Mesenchymal stem cell (in vitro differentiated cells and primary cell): ENCODE data around the gene VWA2.

Experiments used
- DNase-seq: peaks from one replicate; pipeline ENCODE4 v3.0.0-alpha.2; 2013
- H2AFZ ChIP-seq: one replicate; pipeline ENCODE4 v1.6.1; 2013; ENCODE audit warnings: low read depth, mild to moderate bottlenecking, control low read depth, inconsistent platforms, low read length, moderate library complexity
- H2AK5ac ChIP-seq: 2 replicates; pipeline ENCODE4 v1.6.1; 2013; ENCODE audit warnings: low read length, moderate library complexity, mild to moderate bottlenecking, inconsistent platforms; ENCODE audit not compliant: severe bottlenecking
- H2BK120ac ChIP-seq: one replicate; pipeline ENCODE4 v1.6.1; 2013; ENCODE audit warnings: low read depth, mild to moderate bottlenecking, inconsistent platforms, low read length, moderate library complexity
- H2BK12ac ChIP-seq, 2 experiments: one replicate each; pipeline ENCODE4 v1.6.1; 2013; ENCODE audit warnings: inconsistent platforms in 2 of 2, low read length in 2 of 2, mild to moderate bottlenecking in 2 of 2, moderate library complexity in 2 of 2, control low read depth in 1 of 2
- H2BK15ac ChIP-seq: one replicate; pipeline ENCODE4 v1.6.1; 2013; ENCODE audit warnings: mild to moderate bottlenecking, low read depth, inconsistent platforms; ENCODE audit not compliant: poor library complexity, severe bottlenecking
- H2BK5ac ChIP-seq: 2 replicates; pipeline ENCODE4 v1.6.1; 2013; ENCODE audit warnings: low read depth, mild to moderate bottlenecking, low read length, control low read depth, inconsistent platforms; ENCODE audit not compliant: poor library complexity, severe bottlenecking
- H3K14ac ChIP-seq, 2 experiments: one replicate each; pipeline ENCODE4 v1.6.1; 2013; ENCODE audit warnings: inconsistent platforms in 2 of 2, low read length in 2 of 2, control low read depth in 1 of 2, mild to moderate bottlenecking in 1 of 2, moderate library complexity in 1 of 2
- H3K18ac ChIP-seq, 2 experiments: one replicate each; pipeline ENCODE4 v1.6.1; 2013; ENCODE audit warnings: inconsistent platforms in 2 of 2, low read length in 2 of 2, control low read depth in 1 of 2, low read depth in 1 of 2, mild to moderate bottlenecking in 1 of 2
- H3K23ac ChIP-seq, 2 experiments: one replicate each; pipeline ENCODE4 v1.6.1; 2013; ENCODE audit warnings: inconsistent platforms in 2 of 2, low read length in 2 of 2, mild to moderate bottlenecking in 2 of 2, moderate library complexity in 2 of 2, control low read depth in 1 of 2
- H3K27ac ChIP-seq: 2 replicates; pipeline ENCODE4 v1.5.1; 2013; ENCODE audit warnings: mild to moderate bottlenecking, moderate library complexity, low read length, control low read depth, inconsistent platforms; ENCODE audit not compliant: poor library complexity, severe bottlenecking
- H3K27me3 ChIP-seq, 2 experiments: 2 replicates each; pipeline versions ENCODE4 v1.6.1 to v1.7.0; 2013; ENCODE audit warnings: low read length in 2 of 2, mild to moderate bottlenecking in 2 of 2, moderate library complexity in 2 of 2, control low read depth in 1 of 2, inconsistent platforms in 1 of 2; ENCODE audit not compliant: control insufficient read depth in 1 of 2, insufficient read depth in 1 of 2
- H3K36me3 ChIP-seq, 2 experiments: 2 replicates each; pipeline versions ENCODE4 v1.6.1 to v1.7.0; 2013; ENCODE audit warnings: low read length in 2 of 2, control low read depth in 1 of 2, inconsistent platforms in 1 of 2, low read depth in 1 of 2, mild to moderate bottlenecking in 1 of 2; ENCODE audit not compliant: insufficient read depth in 2 of 2, control insufficient read depth in 1 of 2
- H3K4ac ChIP-seq, 2 experiments: one replicate each; pipeline ENCODE4 v1.6.1; 2013; ENCODE audit warnings: inconsistent platforms in 2 of 2, low read length in 2 of 2, mild to moderate bottlenecking in 2 of 2, moderate library complexity in 2 of 2, control low read depth in 1 of 2, low read depth in 1 of 2
- H3K4me1 ChIP-seq: 2 replicates; pipeline ENCODE4 v1.6.1; 2013; ENCODE audit warnings: low read depth, low read length, control low read depth; ENCODE audit not compliant: control insufficient read depth, insufficient read depth
- H3K4me2 ChIP-seq: 2 replicates; pipeline ENCODE4 v1.6.1; 2013; ENCODE audit warnings: low read length, mild to moderate bottlenecking, inconsistent platforms; ENCODE audit not compliant: poor library complexity, severe bottlenecking
- H3K4me3 ChIP-seq, 2 experiments: 2 replicates each; pipeline versions ENCODE4 v1.5.1 to v1.7.0; 2013; ENCODE audit warnings: low read length in 2 of 2, mild to moderate bottlenecking in 2 of 2, control low read depth in 1 of 2, low read depth in 1 of 2; ENCODE audit not compliant: insufficient read depth in 1 of 2
- H3K79me1 ChIP-seq: replicated peaks from 2 replicates; pipeline ENCODE4 v1.6.1; 2013; ENCODE audit warnings: mild to moderate bottlenecking, control low read depth, low read length, inconsistent platforms; ENCODE audit not compliant: poor library complexity, severe bottlenecking
- H3K9ac ChIP-seq: 2 replicates; pipeline ENCODE4 v1.7.0; 2013; ENCODE audit warnings: mild to moderate bottlenecking, low read length, moderate library complexity
- H3K9me3 ChIP-seq: 2 replicates; pipeline ENCODE4 v1.7.0; 2013; ENCODE audit warnings: mild to moderate bottlenecking, low read length; ENCODE audit not compliant: control insufficient read depth
- H4K8ac ChIP-seq: one replicate; pipeline ENCODE4 v1.6.1; 2013; ENCODE audit warnings: inconsistent platforms, mild to moderate bottlenecking, low read length, moderate library complexity
- H4K91ac ChIP-seq: one replicate; pipeline ENCODE4 v1.6.1; 2013; ENCODE audit warnings: mild to moderate bottlenecking, low read length, inconsistent platforms
- WGBS: methylation state at CpG from one replicate; pipeline ENCODE4 v1.1.7; 2013; ENCODE audit warnings: mixed read lengths; 5-methylcytosine and 5-hydroxymethylcytosine counted together

VWA2 gene

DNA sequence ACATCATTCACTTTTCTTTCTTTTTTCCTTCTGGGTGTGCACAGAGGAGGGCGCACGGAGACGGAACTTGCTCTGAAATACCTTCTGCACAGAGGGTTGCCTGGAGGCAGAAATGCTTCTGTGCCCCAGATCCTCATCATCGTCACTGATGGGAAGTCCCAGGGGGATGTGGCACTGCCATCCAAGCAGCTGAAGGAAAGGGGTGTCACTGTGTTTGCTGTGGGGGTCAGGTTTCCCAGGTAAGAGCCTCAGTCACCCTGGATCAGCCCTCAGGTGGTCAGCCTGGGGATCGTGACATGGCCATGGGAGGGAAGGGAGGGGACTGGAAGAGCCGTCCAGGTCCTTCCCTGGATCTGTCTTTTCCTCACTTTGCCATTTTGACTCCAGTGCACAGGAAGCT, 33.6 kb downstream of the VWA2 start:
- Histone ChIP-seq H3K4ac (peak overlapping the region in 1 of 2 experiments; percentile 60), H3K27ac (no peak overlapping the region), H2AFZ (no peak overlapping the region), H3K4me3 (no peak overlapping the region), H2BK5ac (no peak overlapping the region), H3K36me3 (no peaks in the 10 kb centered on the region), H3K18ac (peak overlapping the region in 1 of 2 experiments; percentile 80), H3K4me1 (peaks cover 12% of the 10 kb centered on the region), H3K23ac (no peak overlapping the region), H2BK12ac (peak overlapping the region; percentile 49 to 89), H2BK120ac (peak overlapping the region; percentile 73), H3K4me2 (no peak overlapping the region), H3K14ac (peak overlapping the region in 1 of 2 experiments; percentile 35), H3K79me1 (no peaks in the 10 kb centered on the region), H2AK5ac (peak overlapping the region; percentile 84), H3K9ac (no peak overlapping the region), H4K8ac (peak overlapping the region; percentile 76), H3K9me3 (no peaks in the 10 kb centered on the region), H4K91ac (peak overlapping the region; percentile 88), H2BK15ac (no peak overlapping the region), H3K27me3 (peaks cover 2 to 46% of the 10 kb centered on the region in 2 experiments)
- no peak for DNase-seq
- WGBS = 94% methylated on average over 6 of the region's 6 CpGs

DNA sequence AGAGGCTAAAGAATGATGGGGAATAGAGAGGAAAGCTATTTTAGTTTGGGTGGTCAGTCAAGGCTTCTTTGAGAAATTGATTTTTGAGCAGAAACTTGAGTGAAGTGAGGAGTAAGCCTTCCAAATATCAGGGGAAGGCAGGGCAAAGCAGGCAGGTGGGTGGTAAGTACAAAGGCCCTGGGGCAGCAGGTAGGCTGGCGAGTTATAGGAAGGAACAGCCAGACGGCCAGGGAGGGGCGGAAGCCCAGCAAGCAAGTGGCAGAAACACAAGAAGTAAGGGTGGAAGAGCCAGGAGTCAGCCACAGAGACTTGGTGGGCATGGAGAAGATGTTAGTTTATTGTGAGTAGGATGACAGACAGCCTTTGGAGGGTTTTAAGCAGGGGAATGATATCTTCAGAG, 34.9 kb downstream of the VWA2 start:
- H2AK5ac ChIP-seq = no peak overlapping the region
- H3K27me3 ChIP-seq = peaks cover 8 to 50% of the 10 kb centered on the region in 2 experiments
- H3K27ac ChIP-seq = no peak overlapping the region
- H3K4ac ChIP-seq = peak overlapping the region in 1 of 2 experiments; percentile 30
- H3K4me1 ChIP-seq = peaks cover 12% of the 10 kb centered on the region
- H2BK120ac ChIP-seq = no peak overlapping the region
- H2BK5ac ChIP-seq = no peak overlapping the region
- DNase-seq = no peak
- peak overlapping the region; percentile 27 to 72 for H2BK12ac ChIP-seq
- no peak overlapping the region for H2AFZ ChIP-seq
- H3K18ac ChIP-seq = peak overlapping the region in 1 of 2 experiments; percentile 18
- no peak overlapping the region for H3K4me3 ChIP-seq
- H3K9me3 ChIP-seq = no peaks in the 10 kb centered on the region
- no peak overlapping the region for H3K4me2 ChIP-seq
- H3K79me1 ChIP-seq = no peaks in the 10 kb centered on the region
- no peaks in the 10 kb centered on the region for H3K36me3 ChIP-seq
- H3K23ac ChIP-seq = no peak overlapping the region
- H3K9ac ChIP-seq = no peak overlapping the region
- H4K8ac ChIP-seq = no peak overlapping the region
- H2BK15ac ChIP-seq = no peak overlapping the region
- WGBS = 90% methylated on average over 3 of the region's 3 CpGs
- H4K91ac ChIP-seq = no peak overlapping the region
- no peak overlapping the region for H3K14ac ChIP-seq

DNA sequence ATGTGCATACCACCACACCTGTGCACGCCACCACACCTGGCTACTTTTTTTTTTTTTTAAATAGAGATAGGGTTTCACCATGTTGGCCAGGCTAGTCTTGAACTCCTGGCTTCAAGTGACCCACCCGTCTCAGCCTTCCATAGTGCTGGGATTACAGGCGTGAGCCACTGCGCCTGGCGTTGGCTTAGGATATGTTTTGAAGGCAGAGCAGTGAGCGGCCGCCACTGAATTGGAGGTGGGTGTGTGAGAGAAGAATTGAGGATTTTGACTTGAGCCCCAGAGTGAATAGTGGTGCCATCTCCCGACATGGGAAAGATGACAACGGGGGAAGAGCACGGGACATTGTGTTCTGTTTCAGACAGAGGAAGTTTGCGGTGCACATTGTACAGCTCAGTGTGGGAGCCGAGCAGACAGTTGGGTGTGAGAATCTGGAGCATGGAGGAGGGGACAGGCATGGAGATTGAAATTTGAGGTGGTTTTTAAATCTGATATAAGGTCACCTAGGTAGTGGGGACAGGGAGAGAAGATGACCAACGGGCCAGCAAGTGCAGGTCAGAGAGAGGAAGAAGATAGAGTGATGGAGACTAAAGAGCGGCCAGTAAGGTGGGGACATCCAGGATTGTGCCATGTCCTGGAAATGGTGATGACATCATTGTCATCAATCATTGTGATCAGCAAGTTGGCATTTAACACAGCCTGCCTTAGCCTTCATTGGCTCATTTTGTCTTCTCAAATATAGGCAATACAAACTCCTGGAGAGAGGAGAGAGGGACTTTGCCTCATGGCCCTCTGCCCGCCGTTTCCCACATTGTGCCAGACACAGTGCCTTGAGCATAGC, 35.8 kb downstream of the VWA2 start:
- no peak overlapping the region for H2AFZ ChIP-seq
- H2BK15ac ChIP-seq = no peak overlapping the region
- H3K27ac ChIP-seq = no peak overlapping the region
- H3K4me2 ChIP-seq = no peak overlapping the region
- H4K8ac ChIP-seq = no peak overlapping the region
- no peak overlapping the region for H4K91ac ChIP-seq
- DNase-seq = no peak
- peak overlapping the region in 1 of 2 experiments; percentile 66 for H2BK12ac ChIP-seq
- no peak overlapping the region for H2BK5ac ChIP-seq
- WGBS = 92% methylated on average over 15 of the region's 16 CpGs
- H3K23ac ChIP-seq = no peak overlapping the region
- no peak overlapping the region for H2BK120ac ChIP-seq
- no peak overlapping the region for H3K4me3 ChIP-seq
- H3K14ac ChIP-seq = no peak overlapping the region
- no peak overlapping the region for H3K18ac ChIP-seq
- no peaks in the 10 kb centered on the region for H3K9me3 ChIP-seq
- no peak overlapping the region for H3K4ac ChIP-seq
- H3K79me1 ChIP-seq = no peaks in the 10 kb centered on the region
- peaks cover 12 to 55% of the 10 kb centered on the region in 2 experiments for H3K27me3 ChIP-seq
- H3K36me3 ChIP-seq = no peaks in the 10 kb centered on the region
- H3K4me1 ChIP-seq = peaks cover 12% of the 10 kb centered on the region
- no peak overlapping the region for H2AK5ac ChIP-seq
- H3K9ac ChIP-seq = no peak overlapping the region

DNA sequence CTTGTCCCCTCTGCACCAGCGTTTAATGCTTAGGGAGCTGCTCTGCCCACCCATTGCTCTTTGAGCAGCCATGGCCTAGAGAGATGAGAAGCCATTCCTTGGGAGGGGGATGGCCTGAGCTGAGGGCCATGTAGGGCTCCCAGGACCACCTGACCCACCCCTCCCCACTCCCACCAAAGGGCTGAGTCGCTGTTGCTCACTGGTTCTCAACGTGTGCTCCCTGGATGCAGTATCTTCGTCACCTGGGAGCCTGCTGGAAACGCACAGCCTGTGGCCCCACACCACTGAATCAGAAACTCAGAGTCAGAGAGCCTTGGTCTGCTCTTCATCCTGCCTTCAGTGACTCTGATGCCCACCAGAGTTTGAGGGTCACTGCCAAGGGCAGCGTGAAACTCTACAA, 37.0 kb downstream of the VWA2 start:
- Histone ChIP-seq H3K23ac (no peak overlapping the region), H3K27me3 (peaks cover 12 to 59% of the 10 kb centered on the region in 2 experiments), H3K18ac (no peak overlapping the region), H3K4ac (no peak overlapping the region), H3K4me2 (no peak overlapping the region), H3K9me3 (no peaks in the 10 kb centered on the region), H4K91ac (peak overlapping the region; percentile 53), H3K4me1 (peaks cover 9% of the 10 kb centered on the region), H3K9ac (no peak overlapping the region), H3K14ac (peak overlapping the region in 1 of 2 experiments; percentile 50), H2BK120ac (peak overlapping the region; percentile 58), H3K27ac (no peak overlapping the region), H3K4me3 (no peak overlapping the region), H4K8ac (no peak overlapping the region), H2BK15ac (peak overlapping the region; percentile 74), H2AFZ (no peak overlapping the region), H3K36me3 (no peaks in the 10 kb centered on the region), H2BK12ac (no peak overlapping the region), H2BK5ac (no peak overlapping the region), H3K79me1 (no peaks in the 10 kb centered on the region), H2AK5ac (no peak overlapping the region)
- no peak for DNase-seq
- 81% methylated on average over 6 of the region's 6 CpGs for WGBS
